ENCODE results near the gene PELI2.

DNA sequence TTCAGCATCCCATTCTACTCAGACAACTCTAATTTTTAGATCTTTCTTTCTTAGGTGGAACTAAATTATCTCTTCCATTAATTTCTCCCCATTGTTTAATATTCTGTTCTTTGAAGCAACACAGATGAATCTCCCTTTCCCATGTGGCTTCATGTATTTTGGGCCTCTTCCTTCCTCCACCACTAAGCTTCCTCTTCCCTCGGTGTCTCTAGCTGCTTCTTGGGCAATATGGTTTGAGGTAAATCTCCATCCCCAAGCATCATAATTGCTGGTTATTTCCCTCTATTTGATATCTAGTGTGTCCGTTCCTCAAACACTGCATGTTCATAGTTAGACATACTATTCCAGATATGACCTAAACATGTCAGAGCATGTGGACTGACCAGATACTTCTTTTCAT, 119.2 kb downstream of the PELI2 start:
- TF ChIP-seq, protein P1, sequence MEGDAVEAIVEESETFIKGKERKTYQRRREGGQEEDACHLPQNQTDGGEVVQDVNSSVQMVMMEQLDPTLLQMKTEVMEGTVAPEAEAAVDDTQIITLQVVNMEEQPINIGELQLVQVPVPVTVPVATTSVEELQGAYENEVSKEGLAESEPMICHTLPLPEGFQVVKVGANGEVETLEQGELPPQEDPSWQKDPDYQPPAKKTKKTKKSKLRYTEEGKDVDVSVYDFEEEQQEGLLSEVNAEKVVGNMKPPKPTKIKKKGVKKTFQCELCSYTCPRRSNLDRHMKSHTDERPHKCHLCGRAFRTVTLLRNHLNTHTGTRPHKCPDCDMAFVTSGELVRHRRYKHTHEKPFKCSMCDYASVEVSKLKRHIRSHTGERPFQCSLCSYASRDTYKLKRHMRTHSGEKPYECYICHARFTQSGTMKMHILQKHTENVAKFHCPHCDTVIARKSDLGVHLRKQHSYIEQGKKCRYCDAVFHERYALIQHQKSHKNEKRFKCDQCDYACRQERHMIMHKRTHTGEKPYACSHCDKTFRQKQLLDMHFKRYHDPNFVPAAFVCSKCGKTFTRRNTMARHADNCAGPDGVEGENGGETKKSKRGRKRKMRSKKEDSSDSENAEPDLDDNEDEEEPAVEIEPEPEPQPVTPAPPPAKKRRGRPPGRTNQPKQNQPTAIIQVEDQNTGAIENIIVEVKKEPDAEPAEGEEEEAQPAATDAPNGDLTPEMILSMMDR (optimal IDR thresholded peaks at IDR 0.05 in 1 of 3, IDR thresholded peaks at IDR 0.05 in 1 of 3, conservative IDR thresholded peaks at IDR 0.05 in 1 of 3; ENCODE audit: extremely low read depth in 1 of 3, insufficient read depth in 2 of 3, low read length in 3 of 3), result no peak
- TF ChIP-seq EZH2 (IDR thresholded peaks at IDR 0.05; ENCODE audit: low read length), result no peak

Measured in keratinocyte (primary cell).